ENCODE data around the gene SEPSECS.

SEPSECS gene

DNA sequence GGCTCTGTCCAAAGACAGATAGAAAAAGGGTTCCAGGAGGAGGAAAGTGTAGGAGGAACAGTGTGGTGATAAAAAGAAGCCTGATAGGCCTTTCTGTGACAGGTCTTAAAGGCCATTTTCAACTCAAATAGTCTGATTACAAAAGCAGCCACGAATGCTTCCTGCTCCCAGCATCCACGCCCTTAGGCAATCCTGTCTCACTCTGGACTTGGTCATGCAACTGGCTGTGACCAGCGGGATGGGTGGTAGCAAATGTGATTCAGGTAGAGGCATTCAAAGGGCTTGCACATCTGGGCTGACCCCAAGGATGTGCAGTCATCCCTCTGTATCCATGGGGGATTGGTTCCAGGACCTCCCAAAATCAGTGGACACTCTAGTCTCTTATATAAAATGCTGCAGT lies 14.4 kb upstream of the SEPSECS start:
- no peak for TF ChIP-seq EZH2 (IDR thresholded peaks at IDR 0.05; ENCODE audit: borderline replicate concordance, low read depth, low read length, severe bottlenecking)
- TF ChIP-seq, protein P1, sequence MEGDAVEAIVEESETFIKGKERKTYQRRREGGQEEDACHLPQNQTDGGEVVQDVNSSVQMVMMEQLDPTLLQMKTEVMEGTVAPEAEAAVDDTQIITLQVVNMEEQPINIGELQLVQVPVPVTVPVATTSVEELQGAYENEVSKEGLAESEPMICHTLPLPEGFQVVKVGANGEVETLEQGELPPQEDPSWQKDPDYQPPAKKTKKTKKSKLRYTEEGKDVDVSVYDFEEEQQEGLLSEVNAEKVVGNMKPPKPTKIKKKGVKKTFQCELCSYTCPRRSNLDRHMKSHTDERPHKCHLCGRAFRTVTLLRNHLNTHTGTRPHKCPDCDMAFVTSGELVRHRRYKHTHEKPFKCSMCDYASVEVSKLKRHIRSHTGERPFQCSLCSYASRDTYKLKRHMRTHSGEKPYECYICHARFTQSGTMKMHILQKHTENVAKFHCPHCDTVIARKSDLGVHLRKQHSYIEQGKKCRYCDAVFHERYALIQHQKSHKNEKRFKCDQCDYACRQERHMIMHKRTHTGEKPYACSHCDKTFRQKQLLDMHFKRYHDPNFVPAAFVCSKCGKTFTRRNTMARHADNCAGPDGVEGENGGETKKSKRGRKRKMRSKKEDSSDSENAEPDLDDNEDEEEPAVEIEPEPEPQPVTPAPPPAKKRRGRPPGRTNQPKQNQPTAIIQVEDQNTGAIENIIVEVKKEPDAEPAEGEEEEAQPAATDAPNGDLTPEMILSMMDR (IDR thresholded peaks at IDR 0.05; ENCODE audit: borderline replicate concordance, extremely low read depth, low read length, poor library complexity, severe bottlenecking) = no peak

DNA sequence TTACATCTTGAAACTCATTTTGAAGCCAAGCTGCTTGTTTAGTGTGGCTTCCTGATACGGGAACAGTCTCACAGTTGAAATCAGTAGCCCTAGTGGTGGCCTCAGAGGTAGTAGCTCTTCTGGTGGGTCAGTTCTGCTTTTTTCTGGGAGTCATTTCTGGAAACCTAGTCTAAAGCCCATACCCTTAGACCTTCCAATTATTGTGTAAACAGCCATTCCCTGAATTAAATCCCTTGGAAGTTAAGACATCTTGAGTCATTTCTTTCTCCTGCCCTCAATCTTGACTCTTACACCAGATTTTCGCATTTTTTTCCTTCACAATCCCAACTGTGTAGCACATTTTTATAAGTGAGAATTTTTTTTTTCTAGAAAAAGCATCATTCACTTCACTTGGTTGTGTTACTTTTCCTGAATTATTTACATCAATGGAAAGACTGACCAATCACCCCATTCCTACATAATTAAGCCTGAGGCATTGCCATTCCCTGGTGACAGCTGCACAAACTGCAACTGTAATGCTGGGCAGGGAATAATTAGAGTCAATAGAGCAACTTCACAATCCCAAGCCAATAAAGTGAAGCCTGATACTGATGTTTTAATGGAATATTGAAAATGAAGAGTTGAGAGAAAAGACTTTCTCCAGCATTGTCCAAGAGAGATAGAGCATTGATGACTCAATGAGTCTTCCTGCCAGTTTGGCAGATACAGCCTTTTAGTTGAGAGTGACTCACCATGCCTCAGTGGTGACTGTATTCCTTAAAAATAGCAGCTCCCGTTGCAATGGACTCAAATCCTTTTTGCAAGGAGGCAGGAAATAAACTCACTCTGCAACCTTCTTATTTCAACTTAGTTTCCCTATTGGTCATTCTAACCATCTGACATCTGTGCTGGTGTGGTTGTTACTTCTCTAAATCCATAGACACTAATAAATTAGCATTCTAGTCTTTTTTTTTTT lies 13.0 kb upstream of the SEPSECS start:
- H2AFZ ChIP-seq (ENCODE audit: low read depth, low read length) = no peak overlapping the region
- peaks cover 10% of the 10 kb centered on the region for H3K36me3 ChIP-seq (ENCODE audit: insufficient read depth, low read length)
- no peaks in the 10 kb centered on the region for H3K9me3 ChIP-seq (ENCODE audit: insufficient read depth, low read length, severe bottlenecking)
- no peaks in the 10 kb centered on the region for H3K4me1 ChIP-seq (ENCODE audit: insufficient read depth, low read length)
- H3K27ac ChIP-seq (ENCODE audit: low read length) = no peak overlapping the region
- H4K20me1 ChIP-seq (ENCODE audit: insufficient read depth, low read length) = no peaks in the 10 kb centered on the region
- DNase-seq (no peak), ATAC-seq (ENCODE audit: insufficient read depth, low read depth) (no peak)
- H3K9ac ChIP-seq (ENCODE audit: low read depth, low read length) = no peak overlapping the region
- H3K27me3 ChIP-seq (ENCODE audit: insufficient read depth, low read length, poor library complexity) = no peaks in the 10 kb centered on the region
- H3K4me3 ChIP-seq (ENCODE audit: low read depth in 1 of 2, low read length in 2 of 2) = no peak overlapping the region
- TF ChIP-seq, protein P1 (IDR thresholded peaks at IDR 0.05; ENCODE audit: borderline replicate concordance, extremely low read depth, low read length, poor library complexity, severe bottlenecking) = no peak
- no peak for TF ChIP-seq EZH2 (IDR thresholded peaks at IDR 0.05; ENCODE audit: borderline replicate concordance, low read depth, low read length, severe bottlenecking)
- peaks cover 2% of the 10 kb centered on the region; the same call in 1 of the 2 replicates for H3K79me2 ChIP-seq (ENCODE audit: insufficient read depth, low read length)
- no peak overlapping the region for H3K4me2 ChIP-seq (ENCODE audit: insufficient read depth, low read length)

More for the DNA sequence above, 14.4 kb upstream of the SEPSECS start:
- Histone ChIP-seq H3K9me3 (ENCODE audit: insufficient read depth, low read length, severe bottlenecking) (no peaks in the 10 kb centered on the region), H3K79me2 (ENCODE audit: insufficient read depth, low read length) (peaks cover 2% of the 10 kb centered on the region; the same call in 1 of the 2 replicates), H3K4me2 (ENCODE audit: insufficient read depth, low read length) (no peak overlapping the region), H4K20me1 (ENCODE audit: insufficient read depth, low read length) (no peaks in the 10 kb centered on the region), H3K4me3 (ENCODE audit: low read depth in 1 of 2, low read length in 2 of 2) (no peak overlapping the region), H3K27me3 (ENCODE audit: insufficient read depth, low read length, poor library complexity) (no peaks in the 10 kb centered on the region), H3K4me1 (ENCODE audit: insufficient read depth, low read length) (no peaks in the 10 kb centered on the region), H3K9ac (ENCODE audit: low read depth, low read length) (no peak overlapping the region), H2AFZ (ENCODE audit: low read depth, low read length) (no peak overlapping the region), H3K36me3 (ENCODE audit: insufficient read depth, low read length) (peaks cover 10% of the 10 kb centered on the region), H3K27ac (ENCODE audit: low read length) (no peak overlapping the region)
- DNase-seq = no peak
- no peak for ATAC-seq (ENCODE audit: insufficient read depth, low read depth)

DNA sequence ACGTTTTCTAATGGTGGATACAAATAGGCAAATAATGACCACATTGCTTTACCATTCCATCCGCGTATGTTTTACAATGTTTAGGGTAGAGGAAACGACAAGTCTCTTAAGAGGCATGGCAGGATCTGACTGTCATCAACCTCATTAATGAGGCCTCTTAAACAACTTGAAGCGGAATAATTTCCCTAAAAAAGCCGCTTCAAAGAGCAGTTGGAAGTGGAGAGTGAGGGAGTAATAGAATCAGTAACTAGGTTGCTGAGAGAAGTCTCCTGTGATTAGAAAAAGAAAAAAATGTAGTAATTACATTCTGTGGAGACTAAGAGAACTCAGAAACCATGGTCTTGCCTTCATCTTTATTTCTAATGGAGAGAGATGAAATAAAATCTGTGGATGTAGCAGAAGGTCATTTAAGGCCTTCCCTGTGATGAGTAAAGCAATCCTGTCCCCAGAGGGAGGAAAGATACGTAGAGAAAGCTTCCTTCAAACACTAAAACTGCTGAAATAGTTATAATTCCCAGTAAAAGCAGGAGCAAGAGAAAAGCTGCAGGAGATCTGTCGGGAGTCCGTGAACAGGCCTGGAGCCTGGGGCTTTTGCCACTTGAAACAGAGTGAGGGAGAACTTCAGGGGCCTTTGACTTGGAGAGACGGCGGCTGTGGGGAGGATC lies 11.1 kb upstream of the SEPSECS start:
- no peaks in the 10 kb centered on the region for H3K4me1 ChIP-seq (ENCODE audit: insufficient read depth, low read length)
- no peaks in the 10 kb centered on the region for H3K27me3 ChIP-seq (ENCODE audit: insufficient read depth, low read length, poor library complexity)
- DNase-seq (no peak), ATAC-seq (ENCODE audit: insufficient read depth, low read depth) (no peak)
- peaks cover 13% of the 10 kb centered on the region for H3K36me3 ChIP-seq (ENCODE audit: insufficient read depth, low read length)
- TF ChIP-seq, protein P1 (IDR thresholded peaks at IDR 0.05; ENCODE audit: borderline replicate concordance, extremely low read depth, low read length, poor library complexity, severe bottlenecking) = no peak
- no peak for TF ChIP-seq EZH2 (IDR thresholded peaks at IDR 0.05; ENCODE audit: borderline replicate concordance, low read depth, low read length, severe bottlenecking)
- H3K4me2 ChIP-seq (ENCODE audit: insufficient read depth, low read length) = no peak overlapping the region
- H3K4me3 ChIP-seq (ENCODE audit: low read depth in 1 of 2, low read length in 2 of 2) = no peak overlapping the region
- no peak overlapping the region for H3K27ac ChIP-seq (ENCODE audit: low read length)
- peaks cover 6% of the 10 kb centered on the region; the same call in 1 of the 2 replicates for H3K79me2 ChIP-seq (ENCODE audit: insufficient read depth, low read length)
- no peaks in the 10 kb centered on the region for H3K9me3 ChIP-seq (ENCODE audit: insufficient read depth, low read length, severe bottlenecking)
- H4K20me1 ChIP-seq (ENCODE audit: insufficient read depth, low read length) = no peaks in the 10 kb centered on the region
- no peak overlapping the region for H2AFZ ChIP-seq (ENCODE audit: low read depth, low read length)
- H3K9ac ChIP-seq (ENCODE audit: low read depth, low read length) = no peak overlapping the region

Data from DND-41 (cell line).